ENCODE measurements around the gene PHACTR1.

PHACTR1 gene

DNA sequence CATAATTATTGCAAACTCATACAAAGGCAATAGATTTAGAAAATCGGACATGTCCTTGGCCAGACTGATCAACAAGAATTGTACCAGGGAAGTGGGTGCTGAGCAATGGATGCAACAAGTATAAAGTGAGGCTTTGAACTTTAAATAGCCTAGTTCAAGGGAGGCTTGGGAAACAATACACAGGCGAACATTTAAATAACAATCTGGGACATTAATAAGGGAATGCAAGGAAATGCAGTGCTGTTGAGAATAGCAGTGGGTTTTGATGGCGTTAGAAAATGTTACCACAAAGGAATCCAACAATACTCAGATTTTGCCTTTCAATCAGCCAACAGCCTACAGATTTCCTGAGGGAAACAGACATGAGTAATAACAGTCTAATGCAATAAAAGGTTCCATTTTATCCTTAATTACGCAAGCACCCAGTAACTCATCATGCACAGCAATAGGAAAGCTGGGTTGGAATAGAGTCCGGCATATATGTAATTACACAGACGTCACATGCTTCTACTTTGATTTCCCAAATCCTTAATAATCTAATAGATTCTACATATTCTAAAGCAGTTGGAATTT lies 134.6 kb downstream of the PHACTR1 start:
- DNase-seq: no peak

DNA sequence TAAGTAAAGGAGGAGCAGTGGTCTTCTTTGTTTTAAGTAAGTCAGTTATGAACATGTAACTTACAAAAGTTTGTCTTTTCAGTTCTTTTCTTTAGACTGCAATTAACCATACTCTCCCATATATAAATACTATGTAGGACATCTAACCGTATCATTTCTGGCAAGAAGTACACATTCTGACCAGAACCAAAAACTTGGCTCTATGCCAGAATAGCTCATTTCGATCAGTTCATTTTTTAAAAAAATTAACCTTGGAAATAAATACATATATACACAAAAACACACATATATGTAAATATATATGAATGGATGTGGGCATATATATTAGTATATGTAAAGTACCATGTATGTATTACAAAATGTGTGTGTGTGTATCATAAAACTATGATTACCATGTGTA lies 145.0 kb downstream of the PHACTR1 start:
- DNase-seq: no peak

DNA sequence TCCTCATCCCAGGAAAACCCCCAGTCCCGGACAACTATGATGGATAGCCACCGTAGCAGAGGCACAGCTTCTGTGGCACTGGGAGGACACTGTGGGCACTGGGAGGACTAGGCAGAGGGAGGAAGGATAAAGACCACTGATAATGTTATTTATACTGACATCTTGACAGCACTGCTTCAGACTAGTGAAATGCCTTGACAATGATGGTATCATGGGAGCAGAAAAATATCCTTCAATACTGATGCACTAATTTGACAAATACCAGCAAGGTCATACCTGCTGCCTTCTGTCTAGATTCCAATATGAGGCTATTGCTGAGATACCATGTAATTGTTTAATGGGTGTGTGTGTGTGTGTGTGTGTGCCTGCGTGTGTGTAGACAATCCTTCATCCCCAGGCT lies 148.6 kb downstream of the PHACTR1 start:
- no peak for DNase-seq

DNA sequence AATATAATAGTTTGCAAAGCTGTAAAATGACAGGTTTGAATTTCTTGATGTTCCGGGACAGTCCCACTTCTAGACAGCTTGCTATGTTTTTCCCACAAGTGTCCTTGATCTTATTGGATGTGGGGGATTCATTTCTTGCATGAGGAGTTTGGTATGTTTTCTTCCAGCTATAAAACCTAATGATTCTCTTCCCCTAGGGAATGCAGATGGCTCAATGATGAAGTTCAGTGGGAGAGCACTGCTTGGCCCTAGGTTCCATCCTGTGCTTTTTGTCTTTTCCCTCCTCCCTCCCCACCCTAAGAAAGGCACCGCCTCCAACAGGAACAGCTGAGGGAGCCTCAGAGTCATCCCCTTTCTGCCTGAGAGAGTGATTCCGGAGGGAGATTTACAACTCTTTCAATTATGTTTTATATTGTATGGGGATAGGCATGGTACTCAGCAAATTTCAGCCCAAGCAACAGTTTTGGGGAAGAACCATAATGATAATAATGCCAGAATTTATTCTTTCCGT lies 149.2 kb downstream of the PHACTR1 start:
- DNase-seq: no peak

DNA sequence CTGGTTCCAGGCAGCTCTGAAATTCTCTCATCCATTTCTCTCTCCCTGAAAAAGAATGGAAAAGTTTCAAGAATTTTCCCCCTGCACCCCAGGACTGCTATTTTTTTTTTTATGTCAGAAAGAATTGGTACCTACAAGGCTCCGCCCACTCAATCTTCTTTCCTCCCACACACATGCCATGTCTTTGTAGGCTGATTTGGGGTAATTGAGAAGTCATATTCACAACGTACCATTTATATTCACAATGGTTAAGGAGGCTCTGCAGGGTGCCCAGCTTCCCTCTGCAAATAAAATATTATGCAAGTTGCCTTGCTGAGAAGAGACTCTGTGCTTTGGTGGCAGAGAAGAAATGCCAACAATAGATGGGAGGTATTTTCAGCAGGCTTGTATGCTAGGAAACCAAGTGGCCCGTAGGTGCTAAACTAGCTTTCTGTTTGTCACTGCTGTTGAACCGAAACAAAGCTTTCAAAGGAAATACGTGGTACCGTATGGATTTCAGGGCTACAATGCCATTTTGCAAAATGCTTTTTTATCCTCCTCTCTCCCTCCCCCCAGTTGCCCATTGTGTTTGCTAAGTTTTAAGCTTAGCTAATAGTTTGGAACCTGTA lies 150.0 kb downstream of the PHACTR1 start:
- no peak for DNase-seq

DNA sequence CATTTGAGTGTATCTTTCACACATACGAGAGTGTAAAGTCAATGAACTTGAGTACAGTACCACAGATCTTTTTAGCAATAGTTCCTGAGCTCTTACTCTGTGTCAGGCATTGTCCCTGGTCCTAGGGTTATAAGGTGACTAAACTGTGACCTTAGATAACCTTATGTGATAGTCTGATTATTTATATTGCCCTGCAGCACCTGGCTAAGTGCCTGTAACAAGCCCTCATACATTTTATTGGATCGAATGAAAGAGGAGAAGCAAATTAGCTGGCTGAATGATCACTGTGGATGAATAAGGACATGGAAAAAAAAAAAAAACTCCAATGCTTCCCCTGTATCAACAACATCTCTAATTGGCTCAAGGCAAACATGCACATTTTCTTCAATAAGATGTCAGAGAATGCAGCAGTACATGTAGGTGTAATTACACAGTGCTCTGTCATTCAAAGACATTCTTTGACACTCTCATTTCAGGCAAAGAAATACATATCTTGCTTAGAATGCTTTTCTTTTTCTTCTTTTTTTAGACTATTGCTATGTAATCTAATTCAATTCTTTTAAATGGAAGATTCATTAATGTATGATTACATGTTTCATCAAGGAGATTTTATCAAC lies 153.4 kb downstream of the PHACTR1 start:
- no peak for DNase-seq

DNA sequence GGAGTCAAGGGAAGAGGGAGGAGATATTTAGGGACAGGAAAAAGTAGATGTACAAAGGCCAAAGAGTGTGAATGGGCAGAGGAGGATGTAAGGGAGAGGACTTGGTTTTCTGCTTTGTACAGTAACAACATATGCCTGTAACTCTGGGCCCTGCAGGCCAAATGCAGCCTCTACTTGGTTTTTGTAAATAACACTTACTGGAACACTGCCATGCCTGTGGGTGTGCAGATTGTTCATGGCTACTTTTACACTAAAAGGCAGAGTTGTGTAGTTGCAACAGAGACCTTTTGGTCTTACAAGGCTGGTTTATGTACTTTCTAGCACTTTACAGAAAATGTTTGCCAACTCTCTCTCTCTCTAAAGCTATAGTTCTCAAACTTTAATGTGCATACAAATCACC lies 157.1 kb downstream of the PHACTR1 start:
- no peak for DNase-seq

DNA sequence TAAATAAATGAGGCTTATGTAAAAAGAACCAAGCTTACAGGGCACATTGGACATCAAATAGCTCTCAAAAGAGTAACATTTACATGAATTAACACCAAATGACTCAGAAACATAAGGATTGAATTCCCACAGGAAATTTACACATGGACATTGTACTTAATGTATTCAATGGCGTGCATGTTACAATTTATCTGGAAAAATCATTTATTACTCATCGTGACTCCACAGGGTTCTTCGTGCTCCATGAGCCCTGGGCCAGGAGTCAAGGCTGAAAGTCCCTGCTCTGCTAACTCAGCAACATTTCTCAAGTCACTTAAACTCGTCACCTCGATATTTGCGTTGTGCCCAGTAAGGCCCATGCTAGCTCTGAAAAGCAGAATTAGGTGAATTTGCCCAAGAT lies 158.5 kb downstream of the PHACTR1 start:
- DNase-seq: no peak

DNA sequence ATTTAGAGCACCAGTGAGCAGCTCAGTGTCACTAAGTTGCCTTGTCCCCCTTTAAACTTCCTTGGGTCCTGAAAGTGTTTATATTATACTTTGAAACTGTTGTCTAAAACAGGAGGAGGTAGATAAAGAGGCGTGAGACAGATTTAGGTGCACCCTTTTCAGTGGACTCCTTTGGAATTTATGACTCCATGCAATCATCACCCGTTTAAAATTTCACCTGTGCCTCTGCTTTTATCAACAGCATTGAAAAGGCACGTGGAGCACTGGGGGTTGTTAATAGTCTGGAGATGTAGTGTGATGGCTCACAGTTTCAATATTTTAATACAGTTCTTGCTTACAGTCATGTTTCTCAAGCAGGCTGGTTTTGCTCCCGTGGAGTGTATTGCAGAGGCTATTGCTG lies 162.2 kb downstream of the PHACTR1 start:
- no peak for DNase-seq

DNA sequence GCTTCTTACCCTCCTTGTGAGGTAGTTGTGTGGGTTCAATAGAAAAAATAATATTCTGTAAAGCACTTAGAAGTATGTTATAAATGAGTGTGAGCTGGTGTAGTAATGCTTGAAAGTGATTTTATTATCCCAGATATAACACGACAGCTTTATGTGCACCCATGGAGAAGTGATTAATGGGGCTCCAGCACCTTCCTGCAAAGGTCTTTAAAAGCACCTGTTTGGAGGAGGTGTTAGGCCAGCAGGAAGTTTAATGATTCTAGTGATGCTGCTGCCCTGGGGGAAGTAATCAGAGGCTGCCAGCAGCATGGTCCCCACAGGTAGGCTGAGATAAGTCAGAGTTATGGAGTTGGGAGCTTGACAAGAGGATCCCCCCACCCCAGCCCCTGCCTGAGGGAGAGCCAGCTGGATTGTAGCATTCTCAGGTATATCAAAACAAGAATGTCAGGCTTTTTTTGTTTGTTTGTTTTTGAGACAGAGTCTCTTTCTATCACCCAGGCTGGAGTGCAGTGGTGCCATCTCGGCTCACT lies 166.3 kb downstream of the PHACTR1 start:
- DNase-seq: no peak

DNA sequence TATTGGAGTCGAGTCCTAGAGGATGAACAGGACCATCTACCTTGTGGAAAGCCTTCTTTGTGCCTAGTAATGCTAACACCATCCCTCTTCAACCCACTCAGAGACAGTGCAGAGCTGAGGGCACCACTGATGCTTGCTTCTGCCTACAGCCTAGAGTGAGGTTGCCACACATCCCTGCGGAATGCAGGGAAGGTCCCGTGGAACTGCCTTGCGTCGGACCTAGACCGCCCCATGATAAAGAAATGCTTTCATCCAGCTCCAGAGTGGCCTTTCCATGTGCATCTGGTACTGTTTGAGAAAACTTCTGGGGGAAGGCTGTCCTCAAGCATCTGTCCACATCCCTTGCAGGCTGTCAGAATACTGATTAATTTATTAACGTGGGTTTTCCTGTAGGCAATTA lies 168.4 kb downstream of the PHACTR1 start:
- DNase-seq: no peak

DNA sequence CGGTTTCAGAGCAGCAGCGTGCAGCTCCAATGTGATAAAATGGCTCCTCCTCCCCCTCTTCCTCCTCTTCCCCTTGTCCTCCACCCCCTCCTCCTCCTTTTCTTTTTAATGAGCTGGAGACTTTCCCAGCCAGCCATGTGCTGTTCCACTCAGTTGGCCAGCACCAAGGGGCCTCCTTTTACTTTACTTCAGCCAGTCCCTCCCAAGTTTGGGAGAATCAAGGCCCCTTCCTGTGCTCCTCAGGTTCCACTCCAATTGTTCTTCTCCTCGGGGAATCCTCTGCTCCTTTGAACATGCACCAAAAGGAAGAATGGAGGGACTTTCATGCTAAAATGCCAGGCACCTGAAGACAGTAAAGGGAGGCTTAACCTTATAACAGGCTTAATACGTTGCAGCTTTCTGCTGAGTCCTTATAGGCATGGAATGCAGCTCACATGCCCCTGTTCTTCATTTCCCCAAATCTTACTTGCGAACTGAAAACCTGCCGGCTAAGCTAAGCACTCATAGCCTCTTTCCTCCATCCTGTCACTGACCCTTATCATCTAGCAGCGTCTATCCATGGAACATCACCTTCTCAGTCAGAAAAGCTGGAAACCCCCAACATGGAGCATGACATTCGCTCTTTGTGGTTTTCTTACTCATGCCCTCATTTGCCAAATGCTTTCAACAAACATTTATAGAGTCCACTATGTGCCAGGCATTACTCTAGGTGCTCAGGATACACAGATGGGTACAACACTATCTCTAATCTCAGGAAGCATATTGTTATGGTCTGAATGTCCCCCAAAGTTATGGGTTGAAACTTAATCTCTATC lies 170.6 kb downstream of the PHACTR1 start:
- DNase-seq: no peak

DNA sequence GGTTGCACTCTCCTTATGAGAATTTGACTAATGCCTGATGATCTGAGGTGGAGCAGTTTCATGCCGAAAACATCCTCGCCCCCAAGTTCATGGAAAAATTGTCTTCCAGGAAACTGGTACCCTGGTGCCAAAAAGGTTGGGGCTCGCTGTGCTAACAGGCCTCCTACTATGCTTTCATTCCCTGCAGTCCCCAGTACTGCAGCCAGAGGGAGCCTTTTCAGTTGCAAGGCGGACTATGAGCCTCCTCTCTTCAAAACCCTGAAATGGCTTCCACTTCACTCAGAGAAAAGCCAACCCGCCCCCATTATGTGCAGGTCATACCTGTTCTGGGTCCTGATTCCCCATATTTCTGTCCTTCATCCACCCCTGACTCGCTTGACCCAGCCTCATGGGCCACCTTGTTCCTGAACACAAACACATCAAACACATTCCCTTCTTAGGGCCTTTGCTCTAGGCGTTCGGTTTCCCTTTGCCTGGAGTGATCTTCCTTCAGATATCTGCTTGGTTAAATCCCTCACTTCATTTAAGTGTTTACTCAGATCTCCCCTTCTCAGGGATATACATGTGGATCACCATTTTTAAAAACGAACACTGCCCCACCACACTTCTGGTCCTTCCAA lies 173.7 kb downstream of the PHACTR1 start:
- DNase-seq: no peak

DNA sequence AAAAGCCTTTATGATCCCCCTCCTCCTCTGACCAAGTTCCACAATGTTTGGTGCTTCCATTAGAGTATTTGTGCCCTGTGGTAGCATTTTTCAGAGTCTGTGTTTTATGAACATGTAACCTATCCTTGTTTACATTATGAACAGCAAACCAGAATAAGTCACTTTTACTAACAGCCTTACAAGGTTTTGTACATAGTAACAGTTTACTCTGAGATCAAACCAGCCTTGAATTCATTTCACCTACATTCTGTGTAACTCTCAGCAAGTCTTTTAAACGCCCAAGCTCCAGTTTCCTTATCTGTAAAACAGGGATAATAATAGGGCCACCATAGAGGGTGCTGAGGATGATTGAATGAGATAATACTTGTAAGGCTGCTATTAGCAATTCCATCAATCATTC lies 175.0 kb downstream of the PHACTR1 start:
- DNase-seq: no peak

DNA sequence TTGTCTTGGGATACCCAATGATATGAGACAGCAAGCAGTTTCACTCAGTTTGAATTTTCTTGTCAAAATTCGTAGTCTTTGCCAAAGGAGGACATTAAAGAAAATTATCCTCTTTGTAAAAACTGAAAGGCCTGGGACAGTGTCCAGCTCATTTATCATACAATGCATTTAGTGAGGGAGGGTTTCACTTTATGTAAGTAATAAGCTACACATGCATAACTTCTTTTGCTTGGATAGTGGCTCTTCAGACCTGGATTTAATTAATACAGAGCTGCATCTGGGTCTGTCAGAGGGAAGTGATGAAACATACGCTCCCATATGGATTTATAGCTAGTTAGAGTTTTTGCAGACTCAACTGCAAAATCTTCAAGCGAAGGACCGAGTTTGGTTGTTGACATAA lies 175.6 kb downstream of the PHACTR1 start:
- DNase-seq: no peak

DNA sequence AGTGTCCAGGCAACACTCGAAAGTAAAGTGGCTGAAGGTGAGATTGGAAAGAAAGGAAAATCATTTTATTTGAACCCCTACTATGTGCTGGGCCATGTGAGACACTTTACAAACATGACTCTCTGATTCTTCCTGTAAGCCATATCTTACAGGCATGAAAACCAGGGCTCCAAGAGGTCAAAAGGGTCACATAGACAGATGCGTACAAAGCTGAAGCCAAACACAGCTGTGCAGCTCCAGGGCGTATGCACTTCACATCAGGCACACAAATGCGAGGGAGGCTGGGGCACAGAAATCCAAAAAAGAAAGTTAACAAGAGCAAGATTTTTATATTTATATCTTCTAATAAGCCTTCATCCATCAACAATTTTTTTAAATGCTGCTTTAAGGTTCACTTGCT lies 176.5 kb downstream of the PHACTR1 start:
- DNase-seq: no peak

DNA sequence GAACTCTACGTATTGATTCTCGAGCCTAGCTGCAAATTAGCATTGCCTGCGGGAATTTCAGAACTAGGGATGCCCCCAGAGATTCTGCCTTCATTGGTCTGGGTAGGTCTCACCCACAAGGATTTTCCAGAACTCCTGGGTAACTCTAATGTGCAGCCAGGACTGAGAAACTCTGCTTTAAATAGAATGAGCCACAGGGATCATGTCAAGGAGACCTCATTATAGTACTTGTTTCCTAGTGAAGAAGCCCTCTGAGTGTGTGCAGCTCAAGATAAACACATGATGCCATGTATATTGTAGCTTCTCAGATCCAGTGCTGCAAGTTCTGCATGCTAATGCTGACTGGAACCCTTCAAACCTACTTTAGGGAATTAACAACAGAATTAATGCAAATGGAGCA lies 179.2 kb downstream of the PHACTR1 start:
- DNase-seq: no peak

DNA sequence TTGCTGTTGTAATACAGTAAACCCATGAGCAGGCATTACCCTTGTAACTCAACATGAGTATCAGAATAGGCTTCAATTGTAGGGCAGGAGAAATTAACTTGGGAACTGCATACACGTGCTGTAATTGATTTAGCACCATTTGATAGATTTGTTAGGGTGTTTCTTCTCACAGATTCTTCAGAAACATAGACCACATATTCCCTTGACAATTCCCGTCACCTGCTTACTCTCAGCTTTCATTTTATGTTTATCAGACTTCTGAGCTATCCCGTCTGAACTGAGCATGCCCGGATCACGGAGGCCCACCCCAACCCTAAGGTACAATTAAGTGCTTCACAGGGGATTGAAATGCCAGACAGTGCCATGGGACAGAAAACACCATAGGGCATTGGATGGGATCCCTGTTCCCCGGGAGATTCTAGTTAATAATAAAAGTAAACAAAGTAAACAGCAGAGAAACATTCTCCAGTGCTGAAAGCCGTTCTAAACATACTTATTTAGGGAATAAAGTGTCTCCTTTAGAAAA lies 179.7 kb downstream of the PHACTR1 start:
- DNase-seq: no peak

DNA sequence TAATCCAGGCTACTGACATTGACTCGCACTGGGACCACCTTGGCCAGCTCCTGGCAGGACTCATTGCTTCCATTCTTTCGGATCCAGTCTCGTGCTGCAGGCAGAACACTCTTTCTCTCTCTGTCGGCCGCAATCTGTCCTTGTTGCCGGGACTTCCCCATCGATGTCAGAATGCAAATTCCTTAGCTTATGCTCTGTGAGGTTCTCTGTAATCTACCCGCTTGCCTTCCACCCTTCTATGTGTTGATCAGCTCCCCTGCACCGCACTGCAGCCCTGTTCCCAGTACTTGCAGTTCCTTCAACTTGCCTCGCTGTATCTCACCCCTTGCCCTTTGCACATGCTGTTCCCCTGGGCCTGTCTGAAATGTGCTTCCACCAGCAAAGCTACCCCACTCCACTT lies 182.0 kb downstream of the PHACTR1 start:
- DNase-seq: no peak

DNA sequence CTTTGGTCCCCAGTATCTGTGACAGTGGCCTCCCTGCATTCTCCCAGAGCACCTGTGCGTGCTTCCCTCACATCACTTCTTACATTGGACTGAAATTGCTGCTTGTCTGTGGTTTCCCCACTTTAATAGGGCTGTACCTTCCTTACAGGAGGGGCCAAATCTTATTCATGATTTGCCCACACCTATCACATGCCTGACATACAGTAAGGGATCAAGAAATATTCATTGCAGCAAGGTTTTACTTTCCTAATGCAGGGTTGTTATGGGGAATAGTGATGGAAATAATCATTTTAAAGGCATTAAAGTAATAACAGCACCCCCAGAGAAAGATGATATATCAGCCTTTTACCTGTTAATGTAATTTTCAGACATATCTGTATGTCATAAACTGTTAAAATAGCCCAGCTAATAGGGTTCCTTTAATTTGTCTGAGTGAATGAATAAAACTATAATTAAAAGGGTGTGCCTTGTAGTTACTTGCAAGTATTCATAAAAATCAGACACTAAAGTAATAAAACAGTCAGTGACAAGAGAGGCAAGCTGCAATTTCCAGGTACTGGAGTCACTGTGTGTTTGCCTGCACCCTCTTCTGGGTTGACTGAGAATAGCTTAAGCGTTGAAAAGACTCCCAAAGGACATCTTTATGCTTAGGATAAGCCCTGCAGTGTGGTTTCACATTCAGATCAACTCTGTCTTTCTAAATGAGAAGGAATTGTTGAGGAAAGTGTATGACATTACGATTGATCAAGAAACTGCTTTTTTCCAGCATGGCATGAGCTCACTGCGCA lies 182.7 kb downstream of the PHACTR1 start:
- no peak for DNase-seq

DNA sequence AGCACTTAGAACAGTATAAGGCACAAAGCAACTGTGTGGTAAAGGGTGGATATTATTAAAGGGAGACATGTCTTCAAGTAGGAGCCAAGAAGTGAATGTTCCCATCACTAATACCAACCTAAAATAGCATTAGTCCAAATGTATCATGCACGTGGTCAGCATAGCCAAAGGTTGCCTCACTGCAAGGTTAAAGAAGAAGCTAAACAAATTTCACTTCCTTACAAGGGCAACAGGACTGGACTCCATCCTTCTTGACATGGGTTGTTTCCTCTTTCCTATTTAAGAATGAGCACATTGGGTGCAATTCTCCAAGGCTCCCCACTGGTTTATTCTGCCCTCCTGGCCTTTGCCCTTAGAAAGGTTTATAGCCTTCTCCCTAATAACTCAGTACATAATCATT lies 186.7 kb downstream of the PHACTR1 start:
- no peak for DNase-seq

DNA sequence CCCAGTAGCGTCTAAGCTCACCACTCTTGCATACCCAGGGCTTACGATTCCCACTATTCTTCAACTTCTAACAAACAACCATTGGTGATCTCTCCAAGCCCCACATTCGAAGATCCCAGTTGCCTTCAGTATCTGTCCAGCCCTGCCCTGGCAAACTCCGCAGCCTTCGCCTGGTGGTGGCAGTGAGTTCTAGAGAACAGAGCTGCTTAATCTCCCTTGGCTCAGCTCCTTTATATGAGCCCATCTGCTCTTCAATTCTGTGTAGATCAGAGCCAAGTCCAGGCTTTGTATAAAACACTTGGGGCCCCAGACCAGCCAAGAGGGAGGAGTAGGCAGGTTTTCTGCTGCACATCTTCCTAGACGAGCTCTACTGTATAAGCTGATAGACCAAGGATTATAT lies 193.3 kb downstream of the PHACTR1 start:
- DNase-seq: no peak
